Fibroblast of the conjunctiva (primary cell): ENCODE measurements around the gene SLC2A9.

Experiments
- DNase-seq: peaks from one replicate; pipeline ENCODE4 v3.0.0-alpha.2; 2010; ENCODE audit warnings: low read depth

SLC2A9 gene

GRCh38 chr4:9891740-9892139, 129.6 kb downstream of the SLC2A9 start:
- no peak for DNase-seq

- no peak for DNase-seq
These were observed 130.2 kb downstream of the SLC2A9 start for GRCh38 chr4:9891056-9891455.

GRCh38 chr4:9889306-9889705, 132.0 kb downstream of the SLC2A9 start:
- no peak for DNase-seq

GRCh38 chr4:9885958-9886357, 135.3 kb downstream of the SLC2A9 start:
- DNase-seq = no peak

GRCh38 chr4:9880406-9881197, 140.7 kb downstream of the SLC2A9 start:
- DNase-seq = no peak

GRCh38 chr4:9877123-9877522, 144.2 kb downstream of the SLC2A9 start:
- no peak for DNase-seq

- no peak for DNase-seq
These were observed 145.8 kb downstream of the SLC2A9 start for GRCh38 chr4:9875516-9875915.

- no peak for DNase-seq
These were observed 146.9 kb downstream of the SLC2A9 start for GRCh38 chr4:9874385-9874784.

GRCh38 chr4:9870165-9870790, 151.0 kb downstream of the SLC2A9 start:
- no peak for DNase-seq

GRCh38 chr4:9867751-9868425, 153.4 kb downstream of the SLC2A9 start:
- no peak for DNase-seq

GRCh38 chr4:9866931-9867330, 154.4 kb downstream of the SLC2A9 start:
- DNase-seq = no peak

- no peak for DNase-seq
These were observed 159.7 kb downstream of the SLC2A9 start for GRCh38 chr4:9861561-9861960.

- no peak for DNase-seq
These were observed 161.5 kb downstream of the SLC2A9 start for GRCh38 chr4:9859810-9860209.

- no peak for DNase-seq
These were observed 171.8 kb downstream of the SLC2A9 start for GRCh38 chr4:9849538-9849920.

GRCh38 chr4:9847968-9848748, 173.1 kb downstream of the SLC2A9 start:
- no peak for DNase-seq

- DNase-seq = no peak
These were observed 175.4 kb downstream of the SLC2A9 start for GRCh38 chr4:9845791-9846493.

GRCh38 chr4:9841072-9841471, 180.2 kb downstream of the SLC2A9 start:
- no peak for DNase-seq

GRCh38 chr4:9835430-9835829, 185.9 kb downstream of the SLC2A9 start:
- DNase-seq = no peak

GRCh38 chr4:9833421-9833820, 187.9 kb downstream of the SLC2A9 start:
- no peak for DNase-seq

GRCh38 chr4:9832640-9833039, 188.7 kb downstream of the SLC2A9 start:
- DNase-seq = no peak

GRCh38 chr4:9826551-9826950, 194.7 kb downstream of the SLC2A9 start:
- DNase-seq = no peak

- no peak for DNase-seq
These were observed 196.2 kb downstream of the SLC2A9 start for GRCh38 chr4:9825049-9825448.
